ENCODE data around the gene NLGN4Y. TPM values are rescaled to one million over a fixed set of nuclear protein-coding genes. Genes with fewer than 3 reads are reported as not detected.

NLGN4Y gene
- total and polyA plus RNA-seq, 2 donors (not counting 1 experiment from before 2014, with no cell fraction given) = 21.8 TPM; not detected in 1

- Histone ChIP-seq H3K27ac (ENCODE audit: insufficient read depth, low read length) (no peak overlapping the region), H3K36me3 (ENCODE audit: control insufficient read depth, insufficient read depth, low read length) (no peaks in the 10 kb centered on the region), H3K79me2 (ENCODE audit: control insufficient read depth, insufficient read depth, low read length) (no peaks in the 10 kb centered on the region), H3K27me3 (ENCODE audit: control insufficient read depth, insufficient read depth, low read length) (no peaks in the 10 kb centered on the region), H3K4me2 (ENCODE audit: extremely low read depth, insufficient read depth, low read length) (no peak overlapping the region), H3K9ac (ENCODE audit: insufficient read depth, low read length) (no peak overlapping the region), H3K9me3 (ENCODE audit: control insufficient read depth, insufficient read depth, low read depth, low read length) (no peaks in the 10 kb centered on the region), H3K4me1 (ENCODE audit: control insufficient read depth, extremely low read depth, insufficient read depth, low read length) (no peaks in the 10 kb centered on the region), H4K20me1 (ENCODE audit: control insufficient read depth, extremely low read depth, insufficient read depth, low read length) (no peaks in the 10 kb centered on the region), H2AFZ (ENCODE audit: low read length) (no peak overlapping the region), H3K4me3 (replicated peaks in 1 of 4; ENCODE audit: control extremely low read depth in 1 of 4, insufficient read depth in 1 of 4, low read depth in 3 of 4, low read length in 4 of 4) (no peak overlapping the region)
- peak in 1 of 2 donors; percentile 16 for DNase-seq (ENCODE audit: low read depth in 2 of 2)
- no peak for TF ChIP-seq CTCF (conservative IDR thresholded peaks at IDR 0.05 in 1 of 2, IDR thresholded peaks at IDR 0.05 in 1 of 2; ENCODE audit: low read depth in 1 of 2, low read length in 2 of 2)
- no peak for TF ChIP-seq EZH2 (IDR thresholded peaks at IDR 0.05; ENCODE audit: low read length, missing control alignments)
These were observed 62.4 kb downstream of the NLGN4Y start for GRCh38 chrY:14586725-14587124.

GRCh38 chrY:14601372-14601771 lies 77.0 kb downstream of the NLGN4Y start:
- H4K20me1 ChIP-seq (ENCODE audit: control insufficient read depth, extremely low read depth, insufficient read depth, low read length) = no peaks in the 10 kb centered on the region
- no peaks in the 10 kb centered on the region for H3K9me3 ChIP-seq (ENCODE audit: control insufficient read depth, insufficient read depth, low read depth, low read length)
- H3K36me3 ChIP-seq (ENCODE audit: control insufficient read depth, insufficient read depth, low read length) = no peaks in the 10 kb centered on the region
- H2AFZ ChIP-seq (ENCODE audit: low read length) = no peak overlapping the region
- H3K27ac ChIP-seq (ENCODE audit: insufficient read depth, low read length) = no peak overlapping the region
- TF ChIP-seq CTCF (conservative IDR thresholded peaks at IDR 0.05 in 1 of 2, IDR thresholded peaks at IDR 0.05 in 1 of 2; ENCODE audit: low read depth in 1 of 2, low read length in 2 of 2) = no peak
- no peak for TF ChIP-seq EZH2 (IDR thresholded peaks at IDR 0.05; ENCODE audit: low read length, missing control alignments)
- H3K9ac ChIP-seq (ENCODE audit: insufficient read depth, low read length) = no peak overlapping the region
- H3K4me3 ChIP-seq (replicated peaks in 1 of 4; ENCODE audit: control extremely low read depth in 1 of 4, insufficient read depth in 1 of 4, low read depth in 3 of 4, low read length in 4 of 4) = no peak overlapping the region
- no peak for DNase-seq (ENCODE audit: low read depth in 2 of 2)
- H3K27me3 ChIP-seq (ENCODE audit: control insufficient read depth, insufficient read depth, low read length) = no peaks in the 10 kb centered on the region
- no peaks in the 10 kb centered on the region for H3K79me2 ChIP-seq (ENCODE audit: control insufficient read depth, insufficient read depth, low read length)
- H3K4me1 ChIP-seq (ENCODE audit: control insufficient read depth, extremely low read depth, insufficient read depth, low read length) = no peaks in the 10 kb centered on the region
- no peak overlapping the region for H3K4me2 ChIP-seq (ENCODE audit: extremely low read depth, insufficient read depth, low read length)

- no peaks in the 10 kb centered on the region for H3K36me3 ChIP-seq (ENCODE audit: control insufficient read depth, insufficient read depth, low read length)
- no peak overlapping the region for H3K9ac ChIP-seq (ENCODE audit: insufficient read depth, low read length)
- H4K20me1 ChIP-seq (ENCODE audit: control insufficient read depth, extremely low read depth, insufficient read depth, low read length) = no peaks in the 10 kb centered on the region
- no peaks in the 10 kb centered on the region for H3K4me1 ChIP-seq (ENCODE audit: control insufficient read depth, extremely low read depth, insufficient read depth, low read length)
- H3K27me3 ChIP-seq (ENCODE audit: control insufficient read depth, insufficient read depth, low read length) = no peaks in the 10 kb centered on the region
- H3K4me2 ChIP-seq (ENCODE audit: extremely low read depth, insufficient read depth, low read length) = no peak overlapping the region
- H2AFZ ChIP-seq (ENCODE audit: low read length) = no peak overlapping the region
- no peak overlapping the region for H3K4me3 ChIP-seq (replicated peaks in 1 of 4; ENCODE audit: control extremely low read depth in 1 of 4, insufficient read depth in 1 of 4, low read depth in 3 of 4, low read length in 4 of 4)
- TF ChIP-seq EZH2 (IDR thresholded peaks at IDR 0.05; ENCODE audit: low read length, missing control alignments) (no peak), CTCF (conservative IDR thresholded peaks at IDR 0.05 in 1 of 2, IDR thresholded peaks at IDR 0.05 in 1 of 2; ENCODE audit: low read depth in 1 of 2, low read length in 2 of 2) (peak in 1 of 2 donors; percentile 10)
- H3K9me3 ChIP-seq (ENCODE audit: control insufficient read depth, insufficient read depth, low read depth, low read length) = no peaks in the 10 kb centered on the region
- H3K27ac ChIP-seq (ENCODE audit: insufficient read depth, low read length) = no peak overlapping the region
- DNase-seq (ENCODE audit: low read depth in 2 of 2) = no peak
- no peaks in the 10 kb centered on the region for H3K79me2 ChIP-seq (ENCODE audit: control insufficient read depth, insufficient read depth, low read length)
These were observed 93.3 kb downstream of the NLGN4Y start for GRCh38 chrY:14617625-14618024.
